GM18868 (cell line): Measurements from ENCODE around the gene VAC14.

Source experiments
- ATAC-seq: cut with Tn5 transposase; IDR thresholded peaks from one replicate; pipeline ENCODE4 v1.9.1; 2021; ENCODE audit warnings: mild to moderate bottlenecking, moderate library complexity; ENCODE audit not compliant: unreplicated experiment

VAC14 gene

GRCh38 chr16:70786020-70786755 lies 14.8 kb downstream of the VAC14 start:
- no peak for ATAC-seq

- ATAC-seq: no peak
Measured at GRCh38 chr16:70784692-70785555, 16.0 kb downstream of the VAC14 start.

- ATAC-seq: no peak
Measured at GRCh38 chr16:70782237-70782636, 18.7 kb downstream of the VAC14 start.

- no peak for ATAC-seq
Measured at GRCh38 chr16:70781800-70782199, 19.2 kb downstream of the VAC14 start.

GRCh38 chr16:70780546-70780945 lies 20.4 kb downstream of the VAC14 start:
- no peak for ATAC-seq

- no peak for ATAC-seq
Measured at GRCh38 chr16:70779361-70779760, 21.6 kb downstream of the VAC14 start.

GRCh38 chr16:70778901-70779309 lies 22.1 kb downstream of the VAC14 start:
- ATAC-seq: no peak

GRCh38 chr16:70777973-70778406 lies 23.0 kb downstream of the VAC14 start:
- no peak for ATAC-seq

GRCh38 chr16:70777496-70777895 lies 23.5 kb downstream of the VAC14 start:
- no peak for ATAC-seq

GRCh38 chr16:70775399-70775798 lies 25.6 kb downstream of the VAC14 start:
- no peak for ATAC-seq

GRCh38 chr16:70774261-70774660 lies 26.7 kb downstream of the VAC14 start:
- no peak for ATAC-seq

- no peak for ATAC-seq
Measured at GRCh38 chr16:70772493-70772892, 28.5 kb downstream of the VAC14 start.

- peak; percentile 66 for ATAC-seq
Measured at GRCh38 chr16:70770626-70771552, 30.1 kb downstream of the VAC14 start.

GRCh38 chr16:70770291-70770625 lies 30.7 kb downstream of the VAC14 start:
- ATAC-seq: no peak

- no peak for ATAC-seq
Measured at GRCh38 chr16:70769761-70770160, 31.2 kb downstream of the VAC14 start.

GRCh38 chr16:70769131-70769530 lies 31.8 kb downstream of the VAC14 start:
- ATAC-seq: no peak

GRCh38 chr16:70768203-70768580 lies 32.8 kb downstream of the VAC14 start:
- ATAC-seq: no peak

- no peak for ATAC-seq
Measured at GRCh38 chr16:70767377-70768202, 33.4 kb downstream of the VAC14 start.

GRCh38 chr16:70766658-70767057 lies 34.3 kb downstream of the VAC14 start:
- ATAC-seq: no peak

- ATAC-seq: no peak
Measured at GRCh38 chr16:70766176-70766575, 34.8 kb downstream of the VAC14 start.
